ENCODE data around the gene CFAP46. TPM values are rescaled to one million over a fixed set of nuclear protein-coding genes. Genes with fewer than 3 reads are reported as not detected.

The CFAP46 gene
- polyA plus RNA-seq, 1 donor from 2014 or later = 2.6 TPM

DNA sequence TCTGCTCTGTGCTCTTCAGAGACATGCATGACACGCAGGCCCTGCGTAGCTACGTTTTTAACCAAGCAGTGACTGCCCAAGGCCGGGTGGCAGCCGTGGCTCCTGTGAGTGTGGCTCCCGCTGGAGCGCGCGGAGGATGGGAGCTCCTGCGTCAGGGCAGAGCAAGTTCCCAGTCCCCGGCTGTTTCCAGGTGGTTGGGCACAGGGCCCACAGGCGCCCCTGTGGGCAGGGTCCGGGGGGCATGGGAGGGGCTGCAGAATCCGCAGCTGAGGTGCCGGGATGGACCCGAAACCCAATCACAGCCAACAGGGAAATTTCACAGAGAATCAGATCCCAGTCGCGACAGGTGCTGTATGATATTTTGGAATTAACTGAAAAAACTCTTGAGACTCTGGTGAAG, 166.2 kb downstream of the CFAP46 start:
- no peak overlapping the region for H3K9ac ChIP-seq (ENCODE audit: low read length)
- peaks cover 2% of the 10 kb centered on the region for H3K27me3 ChIP-seq (ENCODE audit: insufficient read depth, low read depth, low read length)
- H4K20me1 ChIP-seq (ENCODE audit: insufficient read depth) = no peaks in the 10 kb centered on the region
- H3K9me3 ChIP-seq (ENCODE audit: low read length) = no peaks in the 10 kb centered on the region
- no peaks in the 10 kb centered on the region for H3K36me3 ChIP-seq (ENCODE audit: insufficient read depth, low read length)
- H3K27ac ChIP-seq (ENCODE audit: low read length) = no peak overlapping the region
- no peak for TF ChIP-seq SMC3 (conservative IDR thresholded peaks at IDR 0.05; ENCODE audit: poor library complexity)
- TF ChIP-seq EZH2 (IDR thresholded peaks at IDR 0.05; ENCODE audit: borderline replicate concordance, insufficient read depth, low read length, poor library complexity, severe bottlenecking) = no peak
- TF ChIP-seq, protein P1, sequence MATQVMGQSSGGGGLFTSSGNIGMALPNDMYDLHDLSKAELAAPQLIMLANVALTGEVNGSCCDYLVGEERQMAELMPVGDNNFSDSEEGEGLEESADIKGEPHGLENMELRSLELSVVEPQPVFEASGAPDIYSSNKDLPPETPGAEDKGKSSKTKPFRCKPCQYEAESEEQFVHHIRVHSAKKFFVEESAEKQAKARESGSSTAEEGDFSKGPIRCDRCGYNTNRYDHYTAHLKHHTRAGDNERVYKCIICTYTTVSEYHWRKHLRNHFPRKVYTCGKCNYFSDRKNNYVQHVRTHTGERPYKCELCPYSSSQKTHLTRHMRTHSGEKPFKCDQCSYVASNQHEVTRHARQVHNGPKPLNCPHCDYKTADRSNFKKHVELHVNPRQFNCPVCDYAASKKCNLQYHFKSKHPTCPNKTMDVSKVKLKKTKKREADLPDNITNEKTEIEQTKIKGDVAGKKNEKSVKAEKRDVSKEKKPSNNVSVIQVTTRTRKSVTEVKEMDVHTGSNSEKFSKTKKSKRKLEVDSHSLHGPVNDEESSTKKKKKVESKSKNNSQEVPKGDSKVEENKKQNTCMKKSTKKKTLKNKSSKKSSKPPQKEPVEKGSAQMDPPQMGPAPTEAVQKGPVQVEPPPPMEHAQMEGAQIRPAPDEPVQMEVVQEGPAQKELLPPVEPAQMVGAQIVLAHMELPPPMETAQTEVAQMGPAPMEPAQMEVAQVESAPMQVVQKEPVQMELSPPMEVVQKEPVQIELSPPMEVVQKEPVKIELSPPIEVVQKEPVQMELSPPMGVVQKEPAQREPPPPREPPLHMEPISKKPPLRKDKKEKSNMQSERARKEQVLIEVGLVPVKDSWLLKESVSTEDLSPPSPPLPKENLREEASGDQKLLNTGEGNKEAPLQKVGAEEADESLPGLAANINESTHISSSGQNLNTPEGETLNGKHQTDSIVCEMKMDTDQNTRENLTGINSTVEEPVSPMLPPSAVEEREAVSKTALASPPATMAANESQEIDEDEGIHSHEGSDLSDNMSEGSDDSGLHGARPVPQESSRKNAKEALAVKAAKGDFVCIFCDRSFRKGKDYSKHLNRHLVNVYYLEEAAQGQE (IDR thresholded peaks at IDR 0.05; ENCODE audit: borderline replicate concordance) = no peak
- TF ChIP-seq RAD21 (conservative IDR thresholded peaks at IDR 0.05) = no peak
- TF ChIP-seq, protein P2, sequence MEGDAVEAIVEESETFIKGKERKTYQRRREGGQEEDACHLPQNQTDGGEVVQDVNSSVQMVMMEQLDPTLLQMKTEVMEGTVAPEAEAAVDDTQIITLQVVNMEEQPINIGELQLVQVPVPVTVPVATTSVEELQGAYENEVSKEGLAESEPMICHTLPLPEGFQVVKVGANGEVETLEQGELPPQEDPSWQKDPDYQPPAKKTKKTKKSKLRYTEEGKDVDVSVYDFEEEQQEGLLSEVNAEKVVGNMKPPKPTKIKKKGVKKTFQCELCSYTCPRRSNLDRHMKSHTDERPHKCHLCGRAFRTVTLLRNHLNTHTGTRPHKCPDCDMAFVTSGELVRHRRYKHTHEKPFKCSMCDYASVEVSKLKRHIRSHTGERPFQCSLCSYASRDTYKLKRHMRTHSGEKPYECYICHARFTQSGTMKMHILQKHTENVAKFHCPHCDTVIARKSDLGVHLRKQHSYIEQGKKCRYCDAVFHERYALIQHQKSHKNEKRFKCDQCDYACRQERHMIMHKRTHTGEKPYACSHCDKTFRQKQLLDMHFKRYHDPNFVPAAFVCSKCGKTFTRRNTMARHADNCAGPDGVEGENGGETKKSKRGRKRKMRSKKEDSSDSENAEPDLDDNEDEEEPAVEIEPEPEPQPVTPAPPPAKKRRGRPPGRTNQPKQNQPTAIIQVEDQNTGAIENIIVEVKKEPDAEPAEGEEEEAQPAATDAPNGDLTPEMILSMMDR (IDR thresholded peaks at IDR 0.05; ENCODE audit: poor library complexity, severe bottlenecking) = no peak
- TF ChIP-seq MXI1 (conservative IDR thresholded peaks at IDR 0.05; ENCODE audit: poor library complexity, severe bottlenecking) = no peak
- no peak for TF ChIP-seq POLR2AphosphoS5 (IDR thresholded peaks at IDR 0.05)
- no peak for TF ChIP-seq TAF1 (IDR thresholded peaks at IDR 0.05; ENCODE audit: low read depth)
- no peak for TF ChIP-seq EP300 (conservative IDR thresholded peaks at IDR 0.05; ENCODE audit: poor library complexity, severe bottlenecking)
- H3K9me2 ChIP-seq (ENCODE audit: insufficient read depth, low read length) = no peaks in the 10 kb centered on the region
- H2AFZ ChIP-seq (ENCODE audit: low read depth, low read length) = no peak overlapping the region
- no peak overlapping the region for H3K4me3 ChIP-seq (ENCODE audit: low read length)
- H3K79me2 ChIP-seq (replicated peaks; ENCODE audit: insufficient read depth, low read length) = no peaks in the 10 kb centered on the region
- no peaks in the 10 kb centered on the region for H3F3A ChIP-seq (ENCODE audit: insufficient read depth, low read length, poor library complexity, severe bottlenecking)
- no peak overlapping the region for H3K4me2 ChIP-seq (ENCODE audit: low read length)

DNA sequence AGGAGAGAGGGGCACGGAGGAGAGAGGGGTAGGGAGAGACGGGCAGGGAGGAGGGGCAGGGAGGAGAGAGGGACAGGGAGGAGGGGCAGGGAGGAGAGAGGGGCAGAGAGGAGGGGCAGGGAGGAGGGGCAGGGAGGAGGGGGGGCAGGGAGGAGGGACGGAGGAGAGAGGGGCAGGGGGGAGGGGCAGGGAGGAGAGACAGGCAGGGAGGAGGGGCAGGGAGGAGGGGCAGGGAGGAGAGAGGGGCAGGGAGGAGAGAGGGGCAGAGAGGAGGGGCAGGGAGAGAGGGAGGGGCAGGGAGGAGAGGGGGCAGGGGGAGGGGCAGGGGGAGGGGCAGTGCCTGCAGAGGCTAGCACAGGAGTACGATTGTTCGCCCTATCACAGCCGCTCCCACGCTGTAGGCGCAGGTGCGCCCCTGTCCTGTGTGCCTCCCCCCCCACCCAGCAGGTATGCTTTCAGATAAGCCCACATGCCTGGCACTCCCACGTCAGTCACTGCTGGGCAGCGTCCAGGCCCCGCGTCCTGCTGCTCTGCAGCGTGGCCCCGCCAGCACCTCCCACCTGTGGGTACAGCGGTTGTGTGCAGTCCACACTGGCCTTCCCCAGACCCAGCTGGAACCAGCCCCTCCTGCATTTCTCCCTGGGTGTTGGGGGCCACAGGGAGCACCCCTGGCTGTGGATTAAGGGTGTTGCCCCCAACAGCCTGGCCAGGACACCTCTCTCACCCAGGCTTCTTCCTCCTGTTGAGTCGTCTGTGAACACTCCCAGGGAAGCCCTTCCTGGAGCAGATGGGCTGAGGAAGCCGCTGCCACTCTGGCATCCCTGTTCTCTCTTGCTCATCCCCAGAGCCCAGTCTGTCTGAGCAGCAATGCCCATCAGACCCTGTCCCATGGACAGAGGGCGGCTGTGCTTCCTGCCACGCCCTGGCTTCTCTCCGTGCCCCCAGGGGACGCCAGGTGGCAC, 167.2 kb downstream of the CFAP46 start:
- H3K36me3 ChIP-seq (ENCODE audit: insufficient read depth, low read length) = no peaks in the 10 kb centered on the region
- TF ChIP-seq TAF1 (IDR thresholded peaks at IDR 0.05; ENCODE audit: low read depth) = no peak
- TF ChIP-seq EZH2 (IDR thresholded peaks at IDR 0.05; ENCODE audit: borderline replicate concordance, insufficient read depth, low read length, poor library complexity, severe bottlenecking) = no peak
- TF ChIP-seq, protein P2 (IDR thresholded peaks at IDR 0.05; ENCODE audit: poor library complexity, severe bottlenecking) = no peak
- TF ChIP-seq, protein P1 (IDR thresholded peaks at IDR 0.05; ENCODE audit: borderline replicate concordance) = no peak
- no peak for TF ChIP-seq EP300 (conservative IDR thresholded peaks at IDR 0.05; ENCODE audit: poor library complexity, severe bottlenecking)
- no peak for TF ChIP-seq POLR2AphosphoS5 (IDR thresholded peaks at IDR 0.05)
- TF ChIP-seq RAD21 (conservative IDR thresholded peaks at IDR 0.05) = no peak
- no peak for TF ChIP-seq MXI1 (conservative IDR thresholded peaks at IDR 0.05; ENCODE audit: poor library complexity, severe bottlenecking)
- TF ChIP-seq SMC3 (conservative IDR thresholded peaks at IDR 0.05; ENCODE audit: poor library complexity) = no peak
- H4K20me1 ChIP-seq (ENCODE audit: insufficient read depth) = no peaks in the 10 kb centered on the region
- H3K9me3 ChIP-seq (ENCODE audit: low read length) = no peaks in the 10 kb centered on the region
- no peak overlapping the region for H3K4me3 ChIP-seq (ENCODE audit: low read length)
- H3K27me3 ChIP-seq (ENCODE audit: insufficient read depth, low read depth, low read length) = no peaks in the 10 kb centered on the region
- no peaks in the 10 kb centered on the region for H3K9me2 ChIP-seq (ENCODE audit: insufficient read depth, low read length)
- H2AFZ ChIP-seq (ENCODE audit: low read depth, low read length) = no peak overlapping the region
- no peaks in the 10 kb centered on the region for H3F3A ChIP-seq (ENCODE audit: insufficient read depth, low read length, poor library complexity, severe bottlenecking)
- H3K9ac ChIP-seq (ENCODE audit: low read length) = no peak overlapping the region
- no peaks in the 10 kb centered on the region for H3K79me2 ChIP-seq (replicated peaks; ENCODE audit: insufficient read depth, low read length)
- no peak overlapping the region for H3K27ac ChIP-seq (ENCODE audit: low read length)
- no peak overlapping the region for H3K4me2 ChIP-seq (ENCODE audit: low read length)

Data from neural cell (in vitro differentiated cells).